ENCODE data around the gene BEND5. TPM values are rescaled to one million over a fixed set of nuclear protein-coding genes. Genes with fewer than 3 reads are reported as not detected.

BEND5 gene
- total and polyA plus RNA-seq, 2 experiments from 2014 or later: not detected

GRCh38 chr1:48810740-48811139 is 34.0 kb upstream of the BEND5 start:
- no peak for DNase-seq
- H3K9me2 ChIP-seq (ENCODE audit: insufficient read depth): no peaks in the 10 kb centered on the region
- H3K27ac ChIP-seq: no peak overlapping the region
- no peak overlapping the region for H2AFZ ChIP-seq
- H3K79me2 ChIP-seq (ENCODE audit: insufficient read depth): no peaks in the 10 kb centered on the region
- H3K9me3 ChIP-seq (ENCODE audit: low read depth): no peaks in the 10 kb centered on the region
- no peaks in the 10 kb centered on the region for H3K4me1 ChIP-seq (ENCODE audit: insufficient read depth)
- WGBS, 2 experiments (ENCODE audit: low coverage in 1 of 2, low lambda C conversion rate in 2 of 2, missing lambda C conversion rate in 2 of 2): 2 to 3% methylated on average over 4 of the region's 4 CpGs
- in situ Hi-C loops (cut with MboI): no loop called here
- H3K4me3 ChIP-seq: no peak overlapping the region
- no peaks in the 10 kb centered on the region for H4K20me1 ChIP-seq (ENCODE audit: insufficient read depth)
- H3K36me3 ChIP-seq (ENCODE audit: low read depth): no peaks in the 10 kb centered on the region
- no peaks in the 10 kb centered on the region for H3F3A ChIP-seq (ENCODE audit: insufficient read depth)
- no peak overlapping the region for H3K9ac ChIP-seq
- TF ChIP-seq EZH2phosphoT487 (IDR thresholded peaks at IDR 0.05; ENCODE audit: insufficient read depth, low read depth) (no peak), EZH2 (IDR thresholded peaks at IDR 0.05; ENCODE audit: insufficient read depth, poor library complexity, severe bottlenecking) (no peak)
- no peak overlapping the region for H3K4me2 ChIP-seq (ENCODE audit: unreplicated experiment)
- no peaks in the 10 kb centered on the region; the same call in 1 of the 2 replicates for H3K27me3 ChIP-seq (replicated peaks; ENCODE audit: insufficient read depth)

GRCh38 chr1:48808496-48808895 is 31.8 kb upstream of the BEND5 start:
- Histone ChIP-seq H3K36me3 (ENCODE audit: low read depth) (no peaks in the 10 kb centered on the region), H3K27ac (no peak overlapping the region), H3K9ac (no peak overlapping the region), H3K4me3 (no peak overlapping the region), H3K79me2 (ENCODE audit: insufficient read depth) (no peaks in the 10 kb centered on the region), H3F3A (ENCODE audit: insufficient read depth) (no peaks in the 10 kb centered on the region), H2AFZ (no peak overlapping the region), H3K27me3 (replicated peaks; ENCODE audit: insufficient read depth) (no peaks in the 10 kb centered on the region; the same call in 1 of the 2 replicates), H3K4me1 (ENCODE audit: insufficient read depth) (no peaks in the 10 kb centered on the region), H3K9me2 (ENCODE audit: insufficient read depth) (no peaks in the 10 kb centered on the region), H4K20me1 (ENCODE audit: insufficient read depth) (no peaks in the 10 kb centered on the region), H3K9me3 (ENCODE audit: low read depth) (no peaks in the 10 kb centered on the region), H3K4me2 (ENCODE audit: unreplicated experiment) (no peak overlapping the region)
- in situ Hi-C loops (cut with MboI): no loop called here
- DNase-seq: no peak
- WGBS, 2 experiments (ENCODE audit: low coverage in 1 of 2, low lambda C conversion rate in 2 of 2, missing lambda C conversion rate in 2 of 2): 6 to 17% methylated on average over 3 of the region's 3 CpGs
- TF ChIP-seq EZH2 (IDR thresholded peaks at IDR 0.05; ENCODE audit: insufficient read depth, poor library complexity, severe bottlenecking) (no peak), EZH2phosphoT487 (IDR thresholded peaks at IDR 0.05; ENCODE audit: insufficient read depth, low read depth) (no peak)

GRCh38 chr1:48807554-48808260 is 31.0 kb upstream of the BEND5 start:
- Histone ChIP-seq H3K4me3 (no peak overlapping the region), H3K27ac (no peak overlapping the region), H3K9me3 (ENCODE audit: low read depth) (no peaks in the 10 kb centered on the region), H3K9ac (no peak overlapping the region), H3F3A (ENCODE audit: insufficient read depth) (no peaks in the 10 kb centered on the region), H3K36me3 (ENCODE audit: low read depth) (no peaks in the 10 kb centered on the region), H4K20me1 (ENCODE audit: insufficient read depth) (no peaks in the 10 kb centered on the region), H3K4me1 (ENCODE audit: insufficient read depth) (no peaks in the 10 kb centered on the region), H3K27me3 (replicated peaks; ENCODE audit: insufficient read depth) (no peaks in the 10 kb centered on the region; the same call in 1 of the 2 replicates), H2AFZ (no peak overlapping the region), H3K9me2 (ENCODE audit: insufficient read depth) (no peaks in the 10 kb centered on the region), H3K4me2 (ENCODE audit: unreplicated experiment) (no peak overlapping the region), H3K79me2 (ENCODE audit: insufficient read depth) (no peaks in the 10 kb centered on the region)
- no peak for DNase-seq
- WGBS, 2 experiments (ENCODE audit: low coverage in 1 of 2, low lambda C conversion rate in 2 of 2, missing lambda C conversion rate in 2 of 2): 0 to 1% methylated on average over 4 of the region's 4 CpGs
- in situ Hi-C loops (cut with MboI): no loop called here
- TF ChIP-seq EZH2 (IDR thresholded peaks at IDR 0.05; ENCODE audit: insufficient read depth, poor library complexity, severe bottlenecking) (no peak), EZH2phosphoT487 (IDR thresholded peaks at IDR 0.05; ENCODE audit: insufficient read depth, low read depth) (no peak)

- Histone ChIP-seq H3K9me2 (ENCODE audit: insufficient read depth) (no peaks in the 10 kb centered on the region), H3K4me3 (no peak overlapping the region), H4K20me1 (ENCODE audit: insufficient read depth) (no peaks in the 10 kb centered on the region), H3K27ac (no peak overlapping the region), H3K9me3 (ENCODE audit: low read depth) (no peaks in the 10 kb centered on the region), H3K36me3 (ENCODE audit: low read depth) (no peaks in the 10 kb centered on the region), H3K27me3 (replicated peaks; ENCODE audit: insufficient read depth) (no peaks in the 10 kb centered on the region; the same call in 1 of the 2 replicates), H3F3A (ENCODE audit: insufficient read depth) (no peaks in the 10 kb centered on the region), H3K4me1 (ENCODE audit: insufficient read depth) (no peaks in the 10 kb centered on the region), H3K9ac (no peak overlapping the region), H2AFZ (no peak overlapping the region), H3K79me2 (ENCODE audit: insufficient read depth) (no peaks in the 10 kb centered on the region), H3K4me2 (ENCODE audit: unreplicated experiment) (no peak overlapping the region)
- no peak for DNase-seq
- TF ChIP-seq EZH2 (IDR thresholded peaks at IDR 0.05; ENCODE audit: insufficient read depth, poor library complexity, severe bottlenecking): no peak
- no peak for TF ChIP-seq EZH2phosphoT487 (IDR thresholded peaks at IDR 0.05; ENCODE audit: insufficient read depth, low read depth)
- in situ Hi-C loops (cut with MboI): no loop called here
These were observed 26.8 kb upstream of the BEND5 start for GRCh38 chr1:48803474-48803873.

Data from GM23248 (cell line).